WTC11 (cell line): Measurements from ENCODE around the gene CACNG1.

Source experiments
- CTCF ChIP-seq: fragments of 200-600 bp; IDR thresholded peaks from 2 replicates; pipeline ENCODE4 v1.8.0; 2022; ENCODE audit warnings: antibody characterized with exemption
- TEAD4 ChIP-seq: sonication (generic); formaldehyde crosslinking; IDR thresholded peaks from 2 replicates; pipeline ENCODE4 v1.8.0; 2022; ENCODE audit warnings: mild to moderate bottlenecking, missing genetic modification reagents
- ZNF138 ChIP-seq: sonication (generic); formaldehyde crosslinking; conservative IDR thresholded peaks from 2 replicates; pipeline ENCODE4 v1.8.1; 2022; ENCODE audit warnings: mild to moderate bottlenecking, moderate library complexity, missing genetic modification reagents

- TF ChIP-seq CTCF = no peak
- no peak for TF ChIP-seq ZNF138 (CRISPR knock-in tag)
- no peak for TF ChIP-seq TEAD4 (CRISPR knock-in tag)
These were observed at the start of gene CACNG1 for GRCh38 chr17:67044016-67044772.
